Dedifferentiated amniotic fluid mesenchymal stem cell (primary cell): Measurements from ENCODE around the gene ZNF516.

Source experiments
- DNase-seq: peaks from one replicate; pipeline ENCODE4 v3.0.0-alpha.2; 2016; ENCODE audit errors: extremely low spot score

ZNF516 gene

GRCh38 chr18:76455003-76455676, 39.9 kb downstream of the ZNF516 start:
- no peak for DNase-seq

GRCh38 chr18:76454418-76454817, 40.6 kb downstream of the ZNF516 start:
- no peak for DNase-seq

- DNase-seq, result no peak
These were observed 41.1 kb downstream of the ZNF516 start for GRCh38 chr18:76453932-76454331.

- no peak for DNase-seq
These were observed 41.9 kb downstream of the ZNF516 start for GRCh38 chr18:76453057-76453561.

GRCh38 chr18:76452357-76452756, 42.7 kb downstream of the ZNF516 start:
- DNase-seq, result no peak

- no peak for DNase-seq
These were observed 43.4 kb downstream of the ZNF516 start for GRCh38 chr18:76451396-76452331.

GRCh38 chr18:76450452-76451395, 44.3 kb downstream of the ZNF516 start:
- DNase-seq, result peak; percentile 48

GRCh38 chr18:76449111-76449453, 46.0 kb downstream of the ZNF516 start:
- DNase-seq, result no peak

GRCh38 chr18:76448256-76449110, 46.6 kb downstream of the ZNF516 start:
- no peak for DNase-seq

- no peak for DNase-seq
These were observed 47.7 kb downstream of the ZNF516 start for GRCh38 chr18:76447258-76447890.

GRCh38 chr18:76446321-76447257, 48.5 kb downstream of the ZNF516 start:
- no peak for DNase-seq

- DNase-seq, result no peak
These were observed 49.3 kb downstream of the ZNF516 start for GRCh38 chr18:76445741-76446232.

GRCh38 chr18:76445275-76445674, 49.8 kb downstream of the ZNF516 start:
- DNase-seq, result peak; percentile 80

GRCh38 chr18:76444446-76445105, 50.5 kb downstream of the ZNF516 start:
- DNase-seq, result no peak

GRCh38 chr18:76443519-76444445, 51.3 kb downstream of the ZNF516 start:
- no peak for DNase-seq

GRCh38 chr18:76442413-76443171, 52.5 kb downstream of the ZNF516 start:
- DNase-seq, result no peak
